Omental fat pad (tissue), 4 donors: ENCODE results near the gene CRIP1. TPM values are rescaled to one million over a fixed set of nuclear protein-coding genes. Genes with fewer than 3 reads are reported as not detected.

Experiments
- ATAC-seq: fragments of 150-250 bp; one replicate; pipeline ENCODE4 v1.9.1; 2016; ENCODE audit warnings: mild to moderate bottlenecking, moderate library complexity; ENCODE audit not compliant: low FRiP score
- DNase-seq: peaks from one replicate; pipeline ENCODE4 v3.0.0-alpha.2; 2019; ENCODE audit warnings: low spot score
- CTCF ChIP-seq, 3 donors: fragments of 450-650 bp; IDR thresholded peaks; one replicate each; pipeline ENCODE4 v1.5.1; 2016 to 2017; ENCODE audit warnings: antibody characterized with exemption in 3 of 3, mild to moderate bottlenecking in 3 of 3, moderate library complexity in 2 of 3
- total RNA-seq, 4 donors: library from RNA; depleted of rRNA; stranded (reverse); fragments of >200 nt; gene quantifications; one replicate each; pipeline ENCODE4 v1.1.0, GENCODE V29; 2016

Gene CRIP1
- 10 to 100 TPM; 18.5 to 88.6 (median 43.9) TPM for total RNA-seq

- no peak for ATAC-seq
- DNase-seq = no peak
- no peak for TF ChIP-seq CTCF (IDR thresholded peaks at IDR 0.05)
Measured at GRCh38 chr14:105486163-105486973, at the start of gene CRIP1. Gene CRIP1, plus strand, starts transcription at chr14:105486886. Its CDS starts 374 bp downstream, at chr14:105487260.

GRCh38 chr14:105436891-105437722 is 49.6 kb upstream of the CRIP1 start:
- DNase-seq (no peak), ATAC-seq (no peak)
- no peak for TF ChIP-seq CTCF (IDR thresholded peaks at IDR 0.05)

- TF ChIP-seq CTCF (IDR thresholded peaks at IDR 0.05) = no peak
- DNase-seq (no peak), ATAC-seq (no peak)
Measured at GRCh38 chr14:105437723-105438500, 48.8 kb upstream of the CRIP1 start.

GRCh38 chr14:105439179-105439578 is 47.5 kb upstream of the CRIP1 start:
- DNase-seq = no peak
- ATAC-seq = no peak

GRCh38 chr14:105439710-105440553 is 46.8 kb upstream of the CRIP1 start:
- TF ChIP-seq CTCF (IDR thresholded peaks at IDR 0.05) = no peak
- no peak for ATAC-seq

More at GRCh38 chr14:105439179-105439578, 47.5 kb upstream of the CRIP1 start:
- TF ChIP-seq CTCF (IDR thresholded peaks at IDR 0.05) = no peak

GRCh38 chr14:105440554-105440900 is 46.2 kb upstream of the CRIP1 start:
- no peak for DNase-seq
- TF ChIP-seq CTCF (IDR thresholded peaks at IDR 0.05) = no peak
- ATAC-seq = no peak

More at GRCh38 chr14:105439710-105440553, 46.8 kb upstream of the CRIP1 start:
- no peak for DNase-seq
